GM12878 (cell line): ENCODE results near the gene PTPN18. TPM values are rescaled to one million over a fixed set of nuclear protein-coding genes. Genes with fewer than 3 reads are reported as not detected.
A peak's percentile ranks its signal among the peaks of the same experiment; 100 is the strongest.

Experiments
- ATAC-seq: fragments of 200-7000 bp; cut with Tn5 transposase; 3 replicates; pipeline ENCODE4 v1.9.1; 2020; ENCODE audit warnings: mild to moderate bottlenecking, moderate library complexity
- BruUV-seq: library from RNA; stranded (reverse); fragments of 400-500 nt; replicated peaks from 2 replicates; lab custom pipeline; 2021; lab: Mats Ljungman, UMichigan
- CTCF ChIA-PET: fragments of 300-600 bp; sonication (Branson Sonifier 250); formaldehyde crosslinking; extraction: SDS; loops from one replicate; lab custom pipeline; 2021; ENCODE audit warnings: inconsistent platforms; lab: Yijun Ruan, JAX
- POLR2A ChIA-PET: fragments of 350-600 bp; formaldehyde crosslinking; extraction: SDS; loops from one replicate; lab custom pipeline; 2021; ENCODE audit warnings: inconsistent platforms; lab: Charles Lee
- RAD21 ChIA-PET: fragments of 300-600 bp; sonication (Branson Sonifier 250); formaldehyde crosslinking; loops from one replicate; lab custom pipeline; 2023; ENCODE audit warnings: antibody characterized with exemption; ENCODE audit not compliant: unreplicated experiment; lab: Charles Lee
- SMC1A ChIA-PET: fragments of 300-600 bp; sonication (Branson Sonifier 250); formaldehyde crosslinking; loops from one replicate; lab custom pipeline; 2023; ENCODE audit not compliant: unreplicated experiment, uncharacterized antibody; lab: Charles Lee
- DNase-seq: peaks from one replicate; pipeline ENCODE4 v3.0.0-alpha.2; 2011; ENCODE audit warnings: low read depth, low spot score
- FAIRE-seq: peaks from 3 replicates; lab custom pipeline; 2011; peaks lifted over from hg19 to GRCh38; lab: Jason Lieb, UNC
- H2AFZ ChIP-seq: 2 replicates; pipeline ENCODE4 v1.6.0; 2011; ENCODE audit warnings: low read depth, low read length, control low read depth; ENCODE audit not compliant: control insufficient read depth
- H3K27ac ChIP-seq: 2 replicates; pipeline ENCODE4 v1.5.1; 2011; ENCODE audit warnings: control low read depth; ENCODE audit not compliant: control insufficient read depth, insufficient read depth
- H3K27me3 ChIP-seq, 2 experiments: replicated peaks in 1 of 2; 2 replicates each; pipeline versions ENCODE4 v1.6.0 to v1.6.1; 2011; ENCODE audit warnings: low read length in 1 of 2; ENCODE audit not compliant: control insufficient read depth in 2 of 2, insufficient read depth in 2 of 2
- H3K36me3 ChIP-seq, 2 experiments: 2 replicates each; pipeline ENCODE4 v1.5.1; 2011; ENCODE audit warnings: low read length in 1 of 2; ENCODE audit not compliant: control insufficient read depth in 2 of 2, insufficient read depth in 2 of 2
- H3K4me1 ChIP-seq: 2 replicates; pipeline ENCODE4 v1.6.1; 2011; ENCODE audit warnings: mild to moderate bottlenecking, low read length, moderate library complexity, mixed read lengths; ENCODE audit not compliant: control insufficient read depth, insufficient read depth
- H3K4me2 ChIP-seq: 2 replicates; pipeline ENCODE4 v1.6.0; 2011; ENCODE audit warnings: control low read depth; ENCODE audit not compliant: control insufficient read depth, insufficient read depth
- H3K4me3 ChIP-seq: fragments of 200-600 bp; sonication (generic); 2 replicates; pipeline ENCODE4 v1.5.1; 2016
- H3K79me2 ChIP-seq: 2 replicates; pipeline ENCODE4 v1.6.0; 2011; ENCODE audit warnings: low read length; ENCODE audit not compliant: control insufficient read depth, insufficient read depth
- H3K9ac ChIP-seq: 2 replicates; pipeline ENCODE4 v1.8.0; 2011; ENCODE audit warnings: low read length, control low read depth, mixed read lengths; ENCODE audit not compliant: control insufficient read depth, insufficient read depth
- H3K9me3 ChIP-seq: replicated peaks from 3 replicates; pipeline ENCODE4 v1.5.1; 2011; ENCODE audit warnings: mild to moderate bottlenecking, low read length; ENCODE audit not compliant: control insufficient read depth, insufficient read depth
- H4K20me1 ChIP-seq: 2 replicates; pipeline ENCODE4 v1.6.0; 2011; ENCODE audit not compliant: control insufficient read depth, insufficient read depth
- IKZF1 ChIP-seq: fragments of 450-650 bp; conservative IDR thresholded peaks from 2 replicates; pipeline ENCODE4 v1.6.1; 2017; ENCODE audit warnings: antibody characterized with exemption, mild to moderate bottlenecking
- MLLT1 ChIP-seq: fragments of 450-650 bp; IDR thresholded peaks from 2 replicates; pipeline ENCODE4 v1.6.1; 2016; ENCODE audit warnings: mild to moderate bottlenecking
- MTA3 ChIP-seq: IDR thresholded peaks from 2 replicates; pipeline ENCODE4 v1.6.1; 2012; ENCODE audit warnings: low read length, inconsistent platforms, borderline replicate concordance
- POLR2A ChIP-seq: IDR thresholded peaks from 2 replicates; pipeline ENCODE4 v1.6.1; 2011; ENCODE audit warnings: low read depth, mild to moderate bottlenecking, low read length
- RELB ChIP-seq: fragments of 450-650 bp; IDR thresholded peaks from 2 replicates; pipeline ENCODE4 v1.6.1; 2017; ENCODE audit warnings: low read depth, mild to moderate bottlenecking, moderate library complexity
- RFX5 ChIP-seq: IDR thresholded peaks from 2 replicates; pipeline ENCODE4 v1.6.1; 2011; ENCODE audit warnings: low read depth, low read length, improper control_type of control experiment
- SMARCA5 ChIP-seq: fragments of 450-650 bp; IDR thresholded peaks from 2 replicates; pipeline ENCODE4 v1.6.1; 2017; ENCODE audit warnings: mild to moderate bottlenecking
- SP1 ChIP-seq: IDR thresholded peaks from one replicate; pipeline ENCODE4 v1.6.1; 2011; ENCODE audit warnings: low read depth, low read length
- ZNF592 ChIP-seq: fragments of 450-650 bp; IDR thresholded peaks from 2 replicates; pipeline ENCODE4 v1.6.1; 2017; ENCODE audit warnings: mild to moderate bottlenecking, moderate library complexity
- WGBS: methylation state at CpG from one replicate; pipeline ENCODE4 v1.1.6; 2016; ENCODE audit warnings: low lambda C conversion rate; ENCODE audit not compliant: insufficient replicate concordance, insufficient coverage; ENCODE audit errors: missing lambda C conversion rate; 5-methylcytosine and 5-hydroxymethylcytosine counted together
- in situ Hi-C: fragments of 300-500 bp; cut with MboI; formaldehyde crosslinking; loops from 9 replicates; pipeline ENCODE4 v1.14.3; 2018; ENCODE audit warnings: mixed read lengths
- intact Hi-C: fragments of 100-400 bp; cut with micrococcal nuclease; formaldehyde crosslinking; loops from one replicate; pipeline ENCODE4 v1.14.2; 2022; ENCODE audit not compliant: unreplicated experiment
- polyA plus RNA-seq, 11 experiments: library from polyadenylated mRNA; depleted of rRNA in 4 of 11; unstranded in 6 of 11; stranded (reverse) in 5 of 11; fragments of >200 nt; fragmentation: Nextera tagmentation in 4 of 11; fragmentation: Illumina TruSeq in 1 of 11; extraction: Ambion mirVana in 4 of 11; extraction: Trizol in 1 of 11; gene quantifications; 1 replicate in 1 of 11; 2 replicates in 10 of 11; pipeline versions ENCODE4 v1.2.1 to v1.2.3, GENCODE V29; 2011 to 2016; ENCODE audit warnings: inconsistent platforms in 2 of 11, missing spikeins in 2 of 11, low read depth in 1 of 11
- total RNA-seq, 4 experiments: library from RNA; depleted of rRNA in 3 of 4; stranded (reverse); fragments of >200 nt in 3 of 4; fragmentation: Illumina TruSeq in 1 of 4; extraction: Trizol in 1 of 4; gene quantifications; 2 replicates each; pipeline versions ENCODE4 v1.2.1 to v1.2.3, GENCODE V29; 2013 to 2021

Gene PTPN18
- total and polyA plus RNA-seq, 10 of the 15 experiments (the other 5 are each of a cell fraction or from before 2014, with no cell fraction given), result 14.8 to 89.9 (median 43.4) TPM

GRCh38 chr2:130375291-130376266 lies 19.7 kb downstream of the PTPN18 start (continued):
- TF ChIP-seq RFX5 (no peak), MTA3 (no peak), SP1 (no peak)
- TF ChIP-seq, all 136 proteins: peak for 0

- ChIA-PET POLR2A (interaction anchor here (0.5 to 1.9 kb wide), 10 partner anchors 9 to 1143 kb away, joined by 3 to 9 read pairs (median 4); partner anchors contain the start of gene SMPD4), RAD21 (interaction anchor here (1.0 to 4.1 kb wide), 3 partner anchors 12 to 34 kb away, joined by 3 to 23 read pairs (median 6); partner anchors contain the start of genes IMP4 and PTPN18), CTCF (interaction anchor here (0.8 to 2.7 kb wide), 12 partner anchors 9 to 46 kb away, joined by 3 to 10 read pairs (median 4); partner anchors contain the start of gene IMP4), SMC1A (interaction anchor here (0.8 to 4.4 kb wide), 8 partner anchors 9 to 44 kb away, joined by 3 to 25 read pairs (median 4); partner anchors contain the start of gene IMP4)
- Histone ChIP-seq H3K79me2 (peaks cover 46% of the 10 kb centered on the region), H3K4me2 (peak overlapping the region; percentile 86), H3K27me3 (no peaks in the 10 kb centered on the region), H4K20me1 (no peaks in the 10 kb centered on the region), H3K27ac (peak overlapping the region; percentile 79), H2AFZ (no peak overlapping the region), H3K9me3 (no peaks in the 10 kb centered on the region), H3K36me3 (peaks cover 0 to 8% of the 10 kb centered on the region in 2 experiments; a peak in 2 of 4 replicates), H3K9ac (peak overlapping the region; percentile 41), H3K4me3 (peak overlapping the region; percentile 62), H3K4me1 (peaks cover 54% of the 10 kb centered on the region)
- intact Hi-C loops (loop anchor here (1.0 to 10.0 kb wide), 2 partner anchors 34 to 48 kb away; partner anchors contain the start of gene IMP4), in situ Hi-C loops (no loop called here)
- FAIRE-seq (peak; percentile 95), DNase-seq (peak; percentile 89), ATAC-seq (peak; percentile 53)
- BruUV-seq, result no TSS peak
- 3% methylated on average over 11 of the region's 11 CpGs for WGBS
- peak; percentile 63 for TF ChIP-seq MLLT1
- TF ChIP-seq SMARCA5, result 0 out of 2 replicates have a peak, but pooled peaks have one; percentile 58
- TF ChIP-seq ZNF592, result no peak
- peak; percentile 85 for TF ChIP-seq IKZF1
- TF ChIP-seq RELB, result peak; percentile 69
- no peak for TF ChIP-seq POLR2A
Measured at GRCh38 chr2:130376433-130377293, 20.8 kb downstream of the PTPN18 start.
